Kasumi-1 (cell line): ENCODE results near the gene WDR62.

Experiments
- DNase-seq, 2 experiments: peaks; one replicate each; lab custom pipeline; 2025; lab: John Stamatoyannopoulos, UW

Gene WDR62

GRCh38 chr19:36054733-36055686 lies at the start of gene WDR62:
Gene WDR62, plus strand, starts transcription at chr19:36054897. Its CDS starts 75 bp downstream, at chr19:36054972.
- peak; percentile 91 to 93 for DNase-seq

GRCh38 chr19:36006955-36007354 lies 47.7 kb upstream of the WDR62 start:
- DNase-seq, result no peak

GRCh38 chr19:36008336-36008978 lies 46.2 kb upstream of the WDR62 start, which contains the start of gene SYNE4:
Gene SYNE4, minus strand, starts transcription at chr19:36008813. Its CDS starts 132 bp downstream, at chr19:36008681.
- DNase-seq, result no peak

GRCh38 chr19:36009220-36009619 lies 45.5 kb upstream of the WDR62 start:
- no peak for DNase-seq

- no peak for DNase-seq
Measured at GRCh38 chr19:36009633-36010379, 44.9 kb upstream of the WDR62 start.

- DNase-seq, result no peak
Measured at GRCh38 chr19:36010402-36010801, 44.3 kb upstream of the WDR62 start.

GRCh38 chr19:36013280-36014011 lies 41.3 kb upstream of the WDR62 start:
- no peak for DNase-seq

- peak; percentile 98 to 99 for DNase-seq
Measured at GRCh38 chr19:36014012-36014924, 40.4 kb upstream of the WDR62 start, which contains the start of gene ALKBH6. Gene ALKBH6, minus strand, starts transcription at chr19:36014213. Its CDS starts 816 bp downstream, at chr19:36013397.

- no peak for DNase-seq
Measured at GRCh38 chr19:36019061-36019670, 35.5 kb upstream of the WDR62 start.

- DNase-seq, result no peak
Measured at GRCh38 chr19:36023432-36023831, 31.3 kb upstream of the WDR62 start.

GRCh38 chr19:36025541-36025940 lies 29.2 kb upstream of the WDR62 start:
- DNase-seq, result no peak

- DNase-seq, result no peak
Measured at GRCh38 chr19:36026091-36026876, 28.4 kb upstream of the WDR62 start.

- DNase-seq, result no peak
Measured at GRCh38 chr19:36027696-36028095, 27.0 kb upstream of the WDR62 start.

GRCh38 chr19:36028313-36029041 lies 26.2 kb upstream of the WDR62 start:
- no peak for DNase-seq

- DNase-seq, result peak in 1 of 2 experiments; percentile 23
Measured at GRCh38 chr19:36030264-36031148, 24.2 kb upstream of the WDR62 start.

GRCh38 chr19:36031308-36031707 lies 23.4 kb upstream of the WDR62 start:
- no peak for DNase-seq
